Nephron progenitor cell (in vitro differentiated cells): ENCODE measurements around the gene KRI1.

Experiments used
- DNase-seq: peaks from one replicate; pipeline ENCODE4 v3.0.0; 2021
- H3K27ac Mint-ChIP-seq: 2 replicates; pipeline ENCODE4 v1.8.0; 2021; ENCODE audit warnings: mild to moderate bottlenecking, moderate library complexity, mixed read lengths
- H3K27me3 Mint-ChIP-seq: 2 replicates; pipeline ENCODE4 v1.8.0; 2021; ENCODE audit warnings: mild to moderate bottlenecking, low read depth, mixed read lengths; ENCODE audit not compliant: poor library complexity
- H3K36me3 Mint-ChIP-seq: 2 replicates; pipeline ENCODE4 v1.8.0; 2021; ENCODE audit warnings: low read depth, mixed read lengths
- H3K4me1 Mint-ChIP-seq: 2 replicates; pipeline ENCODE4 v1.8.0; 2021; ENCODE audit warnings: mixed read lengths
- H3K4me3 Mint-ChIP-seq: 2 replicates; pipeline ENCODE4 v1.8.0; 2021; ENCODE audit warnings: mild to moderate bottlenecking, moderate library complexity, mixed read lengths
- H3K9me3 Mint-ChIP-seq: 2 replicates; pipeline ENCODE4 v1.8.0; 2021; ENCODE audit warnings: mild to moderate bottlenecking, moderate library complexity, mixed read lengths
- TF ChIP-seq, protein P1 (sequence below): fragments of 200-600 bp; sonication (generic); IDR thresholded peaks from 2 replicates; pipeline ENCODE4 v1.5.0; 2021; ENCODE audit warnings: antibody characterized with exemption

The KRI1 gene

DNA sequence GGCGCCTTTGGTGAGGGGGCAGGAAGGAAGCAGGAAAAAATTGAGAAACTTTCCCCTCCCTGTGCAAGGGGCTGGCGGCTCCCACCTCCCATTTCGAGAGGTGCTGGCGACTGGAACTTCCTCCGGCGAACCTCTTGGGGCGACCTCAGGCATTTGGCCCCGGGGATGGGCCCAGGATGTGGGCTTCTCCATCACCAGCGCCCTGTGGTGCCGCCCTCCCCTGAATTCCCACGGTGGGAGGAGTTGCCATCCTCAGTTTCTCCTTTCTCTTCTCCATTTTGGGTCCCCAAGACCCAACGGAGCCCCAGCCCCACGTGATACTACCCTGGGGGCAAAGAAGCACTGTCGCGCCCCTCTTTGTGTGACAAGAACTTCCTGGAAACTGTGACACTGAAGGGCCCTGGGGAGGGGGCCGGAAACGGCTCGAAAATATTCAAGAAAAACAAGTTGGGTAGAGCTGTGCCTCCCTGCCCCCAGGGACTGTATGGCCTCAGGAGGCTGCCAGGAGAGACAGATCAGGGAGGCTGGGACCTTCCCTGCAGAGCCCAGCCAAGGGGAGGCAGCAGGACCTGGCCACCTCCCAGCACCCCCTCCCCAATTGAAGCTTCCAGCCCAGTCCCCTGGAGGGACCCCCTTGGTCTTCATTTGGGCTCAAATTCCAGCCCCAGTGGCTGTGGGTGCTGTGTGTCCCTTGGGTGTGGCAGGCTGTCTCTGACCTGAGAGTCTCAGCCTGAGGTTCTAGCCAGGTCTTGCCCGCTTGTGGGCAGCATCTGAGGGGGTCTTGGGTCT lies 37.5 kb upstream of the KRI1 start:
- H3K4me3 Mint-ChIP-seq: peak overlapping the region; percentile 88
- no peaks in the 10 kb centered on the region for H3K9me3 Mint-ChIP-seq
- H3K4me1 Mint-ChIP-seq: peaks cover 19% of the 10 kb centered on the region
- DNase-seq: peak; percentile 33
- H3K27me3 Mint-ChIP-seq: peaks cover 37% of the 10 kb centered on the region
- H3K27ac Mint-ChIP-seq: peak overlapping the region; percentile 91
- TF ChIP-seq, protein P1, sequence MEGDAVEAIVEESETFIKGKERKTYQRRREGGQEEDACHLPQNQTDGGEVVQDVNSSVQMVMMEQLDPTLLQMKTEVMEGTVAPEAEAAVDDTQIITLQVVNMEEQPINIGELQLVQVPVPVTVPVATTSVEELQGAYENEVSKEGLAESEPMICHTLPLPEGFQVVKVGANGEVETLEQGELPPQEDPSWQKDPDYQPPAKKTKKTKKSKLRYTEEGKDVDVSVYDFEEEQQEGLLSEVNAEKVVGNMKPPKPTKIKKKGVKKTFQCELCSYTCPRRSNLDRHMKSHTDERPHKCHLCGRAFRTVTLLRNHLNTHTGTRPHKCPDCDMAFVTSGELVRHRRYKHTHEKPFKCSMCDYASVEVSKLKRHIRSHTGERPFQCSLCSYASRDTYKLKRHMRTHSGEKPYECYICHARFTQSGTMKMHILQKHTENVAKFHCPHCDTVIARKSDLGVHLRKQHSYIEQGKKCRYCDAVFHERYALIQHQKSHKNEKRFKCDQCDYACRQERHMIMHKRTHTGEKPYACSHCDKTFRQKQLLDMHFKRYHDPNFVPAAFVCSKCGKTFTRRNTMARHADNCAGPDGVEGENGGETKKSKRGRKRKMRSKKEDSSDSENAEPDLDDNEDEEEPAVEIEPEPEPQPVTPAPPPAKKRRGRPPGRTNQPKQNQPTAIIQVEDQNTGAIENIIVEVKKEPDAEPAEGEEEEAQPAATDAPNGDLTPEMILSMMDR: no peak
- H3K36me3 Mint-ChIP-seq: no peaks in the 10 kb centered on the region

DNA sequence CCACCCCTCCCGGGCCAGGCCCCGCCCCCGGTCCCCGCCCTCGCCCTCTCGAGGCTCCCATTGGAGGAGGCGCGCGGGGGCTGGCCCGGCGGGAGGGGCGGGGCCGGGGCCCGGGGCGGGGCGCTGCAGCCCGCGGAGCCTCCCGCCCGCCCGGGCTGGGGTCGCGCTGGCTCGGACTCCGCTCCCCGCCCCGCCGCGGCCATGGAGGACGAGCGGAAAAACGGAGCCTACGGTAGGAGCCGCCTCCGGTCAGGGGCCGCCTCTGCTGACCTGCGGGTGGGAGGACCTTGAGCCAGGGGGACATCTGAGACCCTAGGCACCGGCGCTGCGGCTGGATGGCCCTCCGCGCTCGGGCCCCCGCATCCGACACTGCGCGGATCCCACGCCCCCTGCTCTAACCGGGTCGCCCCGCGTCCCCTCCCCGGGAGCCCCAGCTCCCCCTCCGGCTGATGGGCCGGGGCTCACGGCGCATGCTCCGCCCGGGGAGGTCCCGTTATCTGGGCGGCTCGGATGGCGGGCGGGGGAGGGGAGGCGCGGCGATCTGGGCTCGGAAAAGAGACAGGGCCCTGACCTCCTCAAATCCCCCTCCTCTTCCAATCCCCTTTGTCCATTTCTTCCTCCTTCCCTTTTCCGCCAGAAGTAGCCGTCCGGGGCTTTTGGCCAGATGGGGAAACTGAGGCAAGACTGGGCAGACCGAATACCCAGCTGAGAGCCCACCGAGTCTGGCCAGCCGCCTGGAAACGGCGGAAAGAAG lies 36.7 kb upstream of the KRI1 start:
- Mint-ChIP-seq H3K9me3 (no peaks in the 10 kb centered on the region), H3K27ac (no peak overlapping the region), H3K36me3 (no peaks in the 10 kb centered on the region), H3K4me1 (peaks cover 19% of the 10 kb centered on the region), H3K4me3 (peak overlapping the region; percentile 88), H3K27me3 (peaks cover 44% of the 10 kb centered on the region)
- peak; percentile 90 for DNase-seq
- TF ChIP-seq, protein P1: no peak

DNA sequence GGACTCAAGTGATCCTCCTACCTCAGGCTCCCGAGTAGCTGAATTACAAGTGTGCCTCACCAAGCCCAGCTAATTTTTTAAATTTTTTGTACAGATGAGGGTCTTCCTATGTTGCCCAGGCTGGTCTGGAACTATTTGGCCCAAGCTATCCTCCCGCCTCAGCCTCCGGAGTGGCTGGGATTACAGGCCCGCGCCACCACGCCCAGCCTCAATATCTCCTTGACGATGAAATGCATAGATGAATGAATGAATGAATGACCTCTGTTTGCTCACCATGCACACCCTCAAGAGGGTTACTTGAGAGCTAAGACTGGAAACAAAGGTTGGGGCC lies 36.2 kb upstream of the KRI1 start:
- H3K27ac Mint-ChIP-seq: no peak overlapping the region
- peaks cover 19% of the 10 kb centered on the region for H3K4me1 Mint-ChIP-seq
- H3K27me3 Mint-ChIP-seq: peaks cover 50% of the 10 kb centered on the region
- H3K9me3 Mint-ChIP-seq: no peaks in the 10 kb centered on the region
- no peak for DNase-seq
- H3K4me3 Mint-ChIP-seq: peak overlapping the region; percentile 77
- TF ChIP-seq, protein P1: no peak
- no peaks in the 10 kb centered on the region for H3K36me3 Mint-ChIP-seq

DNA sequence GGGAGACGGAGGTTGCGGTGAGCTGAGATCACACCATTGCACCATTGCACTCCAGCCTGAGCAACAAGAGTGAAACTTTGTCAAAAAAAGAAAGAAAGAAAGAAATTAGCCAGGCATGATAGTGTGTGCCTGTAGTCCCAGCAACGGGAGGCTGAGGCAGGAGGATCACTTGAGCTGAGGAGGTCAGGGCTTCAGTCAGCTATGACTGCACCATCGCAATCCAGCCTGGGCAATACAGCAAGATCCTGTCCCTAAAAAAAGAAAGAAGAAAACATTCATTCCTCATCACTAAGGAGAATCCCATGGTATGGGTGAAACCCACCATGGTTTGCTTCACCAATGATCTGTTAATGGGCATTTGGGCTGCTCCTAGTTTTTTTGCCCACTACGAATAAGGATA lies 34.3 kb upstream of the KRI1 start:
- Mint-ChIP-seq H3K27me3 (peaks cover 57% of the 10 kb centered on the region), H3K4me3 (no peak overlapping the region), H3K9me3 (no peaks in the 10 kb centered on the region), H3K36me3 (no peaks in the 10 kb centered on the region), H3K27ac (peak overlapping the region; percentile 79), H3K4me1 (peaks cover 19% of the 10 kb centered on the region)
- TF ChIP-seq, protein P1: no peak
- DNase-seq: no peak

DNA sequence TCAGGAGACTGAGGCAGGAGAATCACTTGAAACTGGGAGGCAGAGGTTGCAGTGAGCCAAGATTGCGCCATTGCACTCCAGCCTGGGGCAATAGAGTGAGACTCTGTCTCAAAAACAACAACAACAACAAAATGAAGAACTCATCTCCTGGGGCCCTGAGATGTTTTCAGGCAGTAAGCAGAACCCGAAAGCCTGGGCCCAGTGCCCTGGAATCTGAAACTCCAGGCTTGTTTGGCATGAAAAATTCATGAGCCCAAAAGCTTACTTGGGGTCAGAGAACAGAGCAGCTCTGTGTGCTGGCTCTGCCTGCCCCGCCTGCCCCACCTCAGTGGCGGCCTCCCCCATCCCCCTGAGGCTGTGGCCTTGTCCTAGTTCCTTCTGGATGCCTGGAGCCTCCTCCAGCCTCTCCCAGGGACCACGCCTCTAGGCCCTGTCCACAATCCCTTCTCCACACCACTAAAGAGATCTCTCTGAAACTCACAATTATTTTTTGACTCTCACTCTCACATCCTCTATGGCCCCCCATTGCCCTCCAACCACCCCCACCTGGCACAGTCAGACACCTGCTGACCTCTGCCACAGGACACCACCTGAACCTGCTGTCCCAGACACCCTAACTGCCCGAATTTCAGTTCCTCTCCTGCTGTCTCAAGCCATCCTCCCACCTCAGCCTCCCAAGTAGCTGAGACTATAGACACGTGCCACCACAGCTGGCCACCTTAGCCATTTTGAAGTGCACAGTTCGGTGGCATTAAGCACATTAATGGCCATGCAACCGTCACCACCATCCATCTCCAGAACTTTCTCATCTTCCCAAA lies 28.2 kb upstream of the KRI1 start:
- Mint-ChIP-seq H3K4me3 (no peak overlapping the region), H3K4me1 (peaks cover 6% of the 10 kb centered on the region), H3K36me3 (no peaks in the 10 kb centered on the region), H3K27me3 (peaks cover 54% of the 10 kb centered on the region), H3K9me3 (no peaks in the 10 kb centered on the region), H3K27ac (peak overlapping the region; percentile 79)
- TF ChIP-seq, protein P1: no peak
- DNase-seq: no peak
